GM18502 (cell line): ENCODE measurements around the gene SLC24A1.
"Not testable (repeated sequence)": the region's sequence is repeated elsewhere in the genome, so short reads cannot be mapped to it uniquely, and the experiment has no call there.

ENCODE experiments used
- ATAC-seq: cut with Tn5 transposase; IDR thresholded peaks from one replicate; pipeline ENCODE4 v1.9.1; 2021; ENCODE audit warnings: mild to moderate bottlenecking; ENCODE audit not compliant: unreplicated experiment, poor library complexity

The SLC24A1 gene

DNA sequence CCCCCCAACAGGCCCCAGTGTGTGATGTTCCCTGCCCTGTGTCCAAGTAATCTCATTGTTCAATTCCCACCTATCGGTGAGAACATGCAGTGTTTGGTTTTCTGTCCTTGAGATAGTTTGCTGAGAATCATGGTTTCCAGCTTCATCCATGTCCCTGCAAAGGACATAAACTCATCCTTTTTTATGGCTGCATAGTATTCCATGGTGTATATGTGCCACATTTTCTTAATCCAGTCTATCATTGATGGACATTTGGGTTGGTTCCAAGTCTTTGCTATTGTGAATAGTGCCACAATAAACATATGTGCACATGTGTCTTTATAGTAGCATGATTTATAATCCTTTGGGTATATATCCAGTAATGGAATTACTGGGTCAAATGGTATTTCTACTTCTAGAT is 5.9 kb upstream of the SLC24A1 start:
- ATAC-seq = not testable (repeated sequence)

DNA sequence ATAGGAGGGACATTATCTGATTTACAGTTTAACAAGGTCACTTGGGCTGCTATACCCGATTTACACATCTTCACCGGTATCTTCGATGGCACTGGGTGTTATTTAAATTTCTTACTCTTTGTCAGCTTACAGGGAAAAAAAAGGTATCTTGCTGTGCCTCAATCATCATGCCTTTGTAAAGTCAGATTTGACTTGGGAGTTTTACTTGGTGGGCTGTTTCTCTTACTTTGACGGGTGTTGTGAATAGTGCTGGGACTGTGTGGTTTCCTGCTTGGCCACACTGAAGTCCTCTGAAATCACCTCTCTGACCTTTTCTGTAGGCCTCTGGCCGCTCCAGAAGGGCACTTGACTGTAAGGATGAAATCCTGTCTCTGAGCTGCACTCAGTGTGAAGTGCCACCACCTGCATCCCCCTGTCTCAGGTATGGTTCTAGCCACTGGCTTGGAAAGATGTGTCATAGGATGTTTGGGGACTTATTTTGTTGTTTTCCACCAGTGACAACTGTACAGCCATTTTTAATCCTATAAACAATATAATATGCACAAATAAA is 3.1 kb upstream of the SLC24A1 start:
- no peak for ATAC-seq

DNA sequence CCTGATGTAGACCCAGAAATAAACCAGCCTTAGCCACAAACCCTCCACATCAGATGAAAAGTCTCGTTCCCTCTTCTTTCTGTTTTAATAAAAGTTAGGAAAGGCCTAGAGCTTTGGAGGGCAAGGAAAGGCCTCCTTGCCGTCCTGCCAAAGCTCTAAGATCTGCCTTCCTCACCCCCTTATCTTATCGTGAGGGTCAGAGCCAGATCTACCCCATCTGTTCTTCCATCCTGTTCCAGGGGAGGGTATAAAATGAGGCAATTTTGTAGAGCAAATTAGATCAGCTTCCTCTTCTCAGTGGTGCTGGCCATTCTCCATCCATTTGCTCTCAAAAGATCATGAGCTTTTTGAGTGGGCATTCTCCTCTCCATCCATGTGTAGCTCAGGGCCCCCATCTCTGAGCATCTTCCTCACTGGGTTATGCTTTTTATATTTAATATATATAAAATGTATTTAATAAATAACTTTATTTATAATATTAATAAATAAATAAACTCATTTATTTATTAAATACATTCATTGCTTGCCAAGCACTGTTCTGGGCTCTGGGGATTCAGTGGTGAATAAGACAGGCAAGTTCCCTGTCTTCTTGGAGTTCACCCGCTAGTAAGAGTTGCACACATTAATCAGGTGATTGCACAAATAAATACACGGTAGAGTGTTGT is 2.0 kb upstream of the SLC24A1 start:
- ATAC-seq = no peak

DNA sequence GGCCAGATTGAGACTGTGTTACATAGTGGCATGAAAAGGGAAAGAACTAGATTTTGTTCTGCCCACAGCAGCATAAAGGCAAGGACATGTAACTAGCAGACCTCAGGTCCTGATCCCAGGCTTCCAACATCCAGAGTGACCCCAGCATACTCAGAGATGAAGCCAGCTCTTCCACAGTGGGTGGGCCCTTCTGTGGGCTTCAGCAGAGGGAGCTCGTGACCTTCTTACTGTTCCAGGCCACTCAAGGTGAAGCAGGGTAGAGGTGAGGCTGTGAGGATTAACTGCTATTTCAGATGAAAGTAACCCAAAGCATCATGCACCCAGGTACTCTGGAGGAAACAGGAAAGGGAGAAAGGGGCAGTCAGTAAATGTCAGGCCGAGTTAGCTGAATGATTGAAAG is 905 bp upstream of the SLC24A1 start:
- ATAC-seq = no peak

DNA sequence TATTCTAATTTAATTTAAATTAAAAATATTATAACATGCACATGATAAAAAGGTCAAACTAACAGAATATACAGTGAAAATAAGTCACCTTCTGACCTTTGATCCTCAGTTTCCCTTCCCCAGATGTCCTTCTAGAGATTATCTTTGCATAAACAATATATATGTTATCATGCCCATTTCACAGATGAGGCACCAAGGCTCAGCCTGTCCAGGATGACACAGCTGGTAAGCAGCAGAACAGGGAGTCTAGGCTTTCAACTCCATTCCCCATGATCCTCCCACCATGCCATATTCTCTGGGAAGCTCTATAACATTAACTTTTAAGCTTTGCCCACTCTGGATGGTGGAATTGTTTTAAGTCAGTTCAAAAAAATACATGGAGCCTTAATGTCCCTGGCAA is 1.4 kb downstream of the SLC24A1 start:
- no peak for ATAC-seq

DNA sequence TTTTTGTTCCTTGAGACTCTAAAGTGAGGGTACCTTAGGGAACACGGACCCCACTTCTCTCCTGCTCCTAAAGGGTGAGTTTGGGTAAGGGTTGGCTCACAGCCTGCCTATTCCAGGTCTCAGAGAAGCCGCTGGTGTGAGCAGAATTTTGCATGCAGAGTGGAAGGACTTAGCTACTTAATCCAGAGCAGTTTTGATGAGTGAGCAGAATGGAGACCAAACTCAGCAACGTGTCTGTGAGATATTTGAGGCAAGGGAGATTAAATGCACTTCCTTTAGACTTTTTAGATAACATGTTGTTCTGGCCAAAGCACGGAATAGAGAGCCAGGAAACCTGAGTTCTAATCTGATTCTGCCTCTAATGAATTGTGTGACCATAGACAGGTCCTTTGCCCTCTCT is 5.1 kb downstream of the SLC24A1 start:
- no peak for ATAC-seq

DNA sequence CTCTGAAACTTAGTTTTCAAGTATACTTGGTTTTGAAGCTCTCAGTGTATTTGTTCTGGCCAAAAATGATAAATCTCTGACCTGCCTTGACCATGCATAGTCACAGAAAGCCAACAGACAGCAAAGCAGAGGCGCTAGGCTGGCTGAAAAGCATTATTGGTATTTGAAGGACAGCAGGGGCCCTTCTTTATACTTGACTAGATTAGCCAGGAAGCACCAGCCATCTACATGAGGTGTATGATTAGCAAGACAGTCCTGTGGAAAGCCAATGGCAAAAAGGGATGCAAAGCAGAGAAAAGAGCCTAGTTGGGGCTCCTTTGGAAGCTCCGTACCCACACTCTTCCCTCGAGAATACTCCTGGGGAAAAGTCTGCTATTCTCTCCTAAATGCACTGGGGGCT is 7.8 kb downstream of the SLC24A1 start:
- no peak for ATAC-seq

DNA sequence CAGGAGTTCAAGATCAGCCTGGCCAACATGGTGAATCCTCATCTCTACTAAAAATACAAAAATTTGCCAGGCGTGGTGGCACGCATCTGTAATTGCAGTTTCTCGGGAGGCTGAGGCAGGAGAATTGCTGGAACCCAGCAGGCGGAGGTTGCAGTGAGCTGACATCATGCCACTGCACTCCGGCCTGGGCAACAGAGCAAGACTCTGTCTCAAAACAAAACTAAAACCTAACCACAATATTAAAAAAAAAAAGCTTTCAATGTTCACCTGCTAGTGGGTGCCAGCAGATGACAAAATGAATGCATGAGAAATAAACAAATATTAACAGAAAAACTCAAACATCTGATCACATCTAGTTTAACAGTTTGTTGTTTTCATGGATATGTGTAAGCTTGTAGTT is 9.0 kb downstream of the SLC24A1 start:
- ATAC-seq = peak; percentile 61

DNA sequence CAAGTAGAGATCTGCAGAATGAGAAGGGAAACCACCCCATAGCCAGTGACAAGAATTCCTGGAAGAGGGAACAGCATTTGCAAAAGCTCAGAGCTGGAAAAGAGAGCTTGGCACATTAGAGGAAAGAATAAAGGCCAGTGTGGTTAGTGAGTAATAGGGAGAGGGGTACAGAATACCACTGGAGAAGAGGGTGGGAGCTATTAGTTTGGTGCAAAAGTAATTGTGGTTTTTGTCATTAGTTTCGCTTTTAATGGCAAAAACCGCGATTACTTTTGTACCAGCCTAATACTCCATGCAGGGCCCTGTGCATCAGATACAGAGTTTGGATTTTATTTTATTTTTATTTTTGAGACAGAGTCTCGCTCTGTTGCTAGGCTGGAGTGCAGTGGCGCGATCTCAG is 9.8 kb downstream of the SLC24A1 start:
- peak; percentile 46 for ATAC-seq

DNA sequence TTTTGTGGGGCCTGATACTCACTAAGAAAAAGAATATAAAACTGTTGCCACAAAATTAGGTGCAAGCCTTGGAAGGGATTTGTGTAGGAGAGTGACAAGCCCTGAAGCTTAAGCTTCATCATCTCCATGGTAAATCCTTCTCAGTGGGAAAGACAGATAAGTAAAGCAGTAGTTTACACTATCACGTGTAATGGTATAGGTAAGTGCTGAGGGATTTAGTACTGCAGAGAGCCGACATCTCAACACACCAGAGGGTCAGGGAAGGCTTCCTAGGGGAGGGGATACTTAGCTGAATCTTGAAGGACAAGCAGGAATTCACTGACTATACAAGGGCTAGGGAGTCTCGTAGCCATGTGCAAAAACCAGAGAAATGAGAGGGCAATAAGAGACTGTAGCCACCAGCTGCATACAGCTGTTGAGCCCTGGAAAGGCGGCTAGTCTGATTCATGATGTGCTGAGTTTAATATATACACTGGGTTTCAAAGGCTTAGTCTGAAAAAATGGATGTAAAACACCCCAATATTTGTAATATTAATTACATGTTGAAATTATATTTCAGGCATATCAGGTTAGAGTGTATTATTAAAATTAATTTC is 11.1 kb downstream of the SLC24A1 start:
- ATAC-seq = no peak

DNA sequence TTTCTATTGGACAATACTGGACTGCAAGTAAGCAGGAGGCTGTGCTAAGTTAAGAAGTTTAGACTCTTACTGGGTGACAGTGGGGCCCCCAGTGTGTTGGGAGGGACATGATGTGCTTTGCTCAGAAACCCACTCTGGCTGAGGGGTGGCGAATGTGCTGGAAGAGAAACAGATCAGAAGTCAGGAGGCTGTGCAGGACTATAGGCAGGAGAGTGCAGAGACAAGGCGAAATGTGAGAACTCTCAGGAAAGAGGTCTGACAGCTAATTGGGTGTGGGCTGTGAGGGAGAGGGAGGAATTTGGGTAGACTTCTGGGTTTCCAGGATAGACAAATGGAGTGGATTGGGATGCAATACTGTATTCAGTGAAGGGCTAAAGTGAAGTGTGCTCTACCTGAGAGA is 12.0 kb downstream of the SLC24A1 start:
- no peak for ATAC-seq

DNA sequence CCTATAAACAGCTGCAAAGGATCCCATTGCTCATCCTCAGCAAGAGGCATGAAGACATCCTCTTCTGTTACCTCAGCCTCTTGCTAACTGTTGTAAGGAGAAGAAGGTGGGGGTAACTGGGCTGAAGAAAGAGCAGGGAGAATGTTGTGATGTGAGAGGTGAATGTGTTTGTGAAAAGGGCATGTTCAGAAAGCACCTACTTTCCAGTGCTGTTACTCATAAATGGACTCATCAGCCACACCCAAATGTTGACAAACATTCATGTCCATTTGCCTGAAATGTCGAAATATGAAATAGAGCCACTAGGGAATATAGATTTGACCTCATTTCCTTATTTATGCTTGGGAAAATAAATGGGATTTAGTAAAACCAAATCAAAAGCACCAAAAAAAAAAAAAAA is 12.6 kb downstream of the SLC24A1 start:
- ATAC-seq = no peak

DNA sequence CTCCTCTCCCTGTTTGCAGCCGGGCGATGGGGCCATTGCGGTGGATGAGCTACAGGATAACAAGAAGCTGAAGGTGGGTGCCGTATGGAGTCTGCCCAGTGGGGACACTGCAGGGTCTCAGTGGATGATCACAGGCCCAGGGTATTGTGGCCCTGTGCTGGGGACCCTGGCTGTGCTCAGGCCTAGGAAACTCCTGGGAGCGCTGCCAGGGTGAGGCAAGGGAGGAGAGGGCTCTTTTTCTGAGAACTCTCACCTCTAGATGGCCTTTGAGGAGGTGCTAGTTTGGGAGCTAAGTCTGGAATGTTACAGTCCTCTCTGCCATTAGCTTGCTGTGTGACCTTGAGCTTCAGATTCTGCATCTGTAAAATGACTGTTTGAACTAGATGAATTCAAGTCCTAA is 16.4 kb downstream of the SLC24A1 start:
- ATAC-seq = no peak

DNA sequence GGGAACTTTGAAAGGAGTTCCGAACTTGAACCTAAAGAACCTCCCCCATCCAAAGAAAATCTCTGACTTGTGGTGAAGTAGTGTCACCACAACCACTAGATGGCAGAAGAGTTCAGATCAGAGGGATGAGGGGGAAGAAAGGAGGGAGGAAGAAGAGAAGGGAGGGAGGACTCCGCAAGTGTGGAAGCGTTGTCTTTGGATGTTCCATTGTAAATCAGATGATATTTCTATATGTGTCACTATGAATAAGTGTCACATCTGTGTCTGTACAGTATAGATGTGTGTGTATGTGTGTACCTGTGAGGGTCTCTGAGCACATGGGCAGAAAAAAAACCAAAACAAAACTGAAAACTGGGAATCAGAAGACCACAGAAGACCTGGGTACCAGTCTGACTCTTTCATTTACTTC is 16.9 kb downstream of the SLC24A1 start:
- no peak for ATAC-seq

DNA sequence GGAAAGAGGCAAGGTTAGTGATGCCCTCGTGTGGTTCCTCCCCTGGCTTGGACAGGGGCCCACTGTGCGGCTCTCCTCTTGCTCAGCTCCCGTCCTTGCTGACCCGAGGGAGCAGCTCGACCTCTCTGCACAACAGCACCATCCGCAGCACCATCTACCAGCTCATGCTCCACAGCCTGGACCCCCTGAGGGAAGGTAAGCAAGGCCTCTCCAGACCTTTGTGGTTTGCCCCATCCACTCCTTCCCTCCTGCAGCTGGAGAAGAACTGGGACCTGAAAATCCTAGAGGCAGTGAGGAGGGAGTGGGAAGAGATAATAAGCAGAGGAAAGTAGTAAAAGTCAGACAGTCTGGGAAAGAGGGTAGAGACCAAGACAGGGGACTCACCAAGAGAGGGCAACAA is 17.8 kb downstream of the SLC24A1 start:
- no peak for ATAC-seq

DNA sequence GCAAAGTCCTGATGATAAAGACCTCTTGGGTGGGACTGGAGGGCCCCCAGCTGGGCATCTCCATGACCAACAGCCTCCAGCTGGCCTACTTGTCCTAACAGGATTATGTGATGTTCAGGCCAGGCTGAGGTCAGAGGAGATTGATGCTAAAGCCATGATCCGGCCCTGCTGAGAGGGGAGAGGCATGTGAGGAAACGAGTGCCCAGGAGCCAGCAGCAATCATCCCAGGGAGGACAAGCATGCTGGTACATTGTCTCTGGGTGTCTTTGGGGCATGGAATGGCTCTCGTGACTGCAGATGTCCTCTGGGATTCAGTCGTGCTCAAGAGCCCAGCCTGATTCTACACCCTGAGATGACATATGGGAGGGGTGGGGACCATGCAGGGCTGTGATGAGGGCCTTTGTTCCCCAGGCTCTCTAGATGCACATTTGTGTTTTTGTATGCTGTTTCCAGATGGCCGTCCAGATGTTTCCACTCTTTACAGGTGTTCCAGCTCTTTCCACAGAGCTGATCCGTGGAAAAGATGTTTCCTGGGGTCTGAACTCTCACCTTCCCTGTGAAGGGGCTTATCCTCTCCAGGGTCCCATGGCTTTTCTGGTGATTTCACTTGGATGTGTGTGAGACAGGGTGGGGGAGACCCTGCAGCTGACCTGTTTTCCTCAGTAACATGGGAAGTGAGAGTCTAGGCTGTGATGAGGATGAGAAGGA is 20.2 kb downstream of the SLC24A1 start:
- no peak for ATAC-seq

DNA sequence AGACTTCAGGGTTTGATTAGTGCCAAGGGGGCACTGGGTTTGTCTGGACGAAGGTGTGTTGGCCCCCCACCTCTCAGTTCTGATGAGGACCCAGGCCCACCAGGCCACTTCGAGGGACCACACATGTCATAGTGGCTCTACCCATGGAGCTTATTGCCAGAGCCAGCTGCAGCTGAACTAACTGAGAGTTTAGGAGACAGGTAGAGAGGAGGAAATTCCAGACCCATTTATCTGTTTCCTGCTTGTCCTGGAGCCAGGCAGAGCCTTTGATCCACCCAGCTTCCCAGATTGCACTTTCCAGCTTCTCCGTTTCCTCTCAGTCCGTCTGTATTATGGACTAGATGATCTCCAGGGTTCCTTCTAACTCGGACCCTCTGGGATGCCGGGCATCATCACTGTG is 20.9 kb downstream of the SLC24A1 start:
- no peak for ATAC-seq

DNA sequence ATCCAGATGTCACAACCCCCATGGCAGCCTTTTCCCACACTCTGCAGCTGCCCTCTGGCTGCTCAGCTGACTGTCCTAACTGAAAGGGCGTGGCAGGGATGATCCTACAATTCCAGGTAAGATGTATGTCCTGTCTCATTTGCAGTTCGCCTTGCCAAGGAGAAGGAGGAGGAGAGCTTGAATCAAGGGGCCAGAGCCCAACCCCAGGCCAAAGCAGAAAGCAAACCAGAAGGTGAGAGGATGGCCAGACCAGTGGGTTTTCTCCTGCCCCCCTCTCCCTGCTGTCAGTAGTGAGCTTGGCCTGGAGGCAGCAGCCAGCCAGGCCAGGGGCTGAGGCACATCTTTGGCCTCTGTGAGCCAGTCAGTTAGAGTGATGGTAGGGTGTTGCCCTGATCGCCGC is 22.5 kb downstream of the SLC24A1 start:
- no peak for ATAC-seq

DNA sequence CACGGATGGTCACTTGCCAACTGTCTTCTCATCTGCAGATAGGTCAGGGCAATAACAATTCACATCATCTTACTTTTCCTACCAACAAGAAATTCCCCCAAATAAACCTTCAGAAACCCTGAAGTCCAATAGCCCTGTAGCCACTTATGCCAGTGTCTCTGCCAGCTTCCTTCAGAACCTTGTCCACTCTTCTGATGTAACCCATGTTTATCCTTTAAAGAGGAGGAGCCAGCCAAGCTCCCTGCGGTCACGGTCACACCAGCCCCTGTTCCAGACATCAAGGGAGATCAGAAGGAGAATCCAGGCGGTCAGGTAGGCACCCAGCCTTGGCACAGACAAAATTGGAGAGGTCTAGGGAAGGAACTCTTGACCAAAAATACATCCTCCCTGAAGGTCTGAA is 23.7 kb downstream of the SLC24A1 start:
- no peak for ATAC-seq

DNA sequence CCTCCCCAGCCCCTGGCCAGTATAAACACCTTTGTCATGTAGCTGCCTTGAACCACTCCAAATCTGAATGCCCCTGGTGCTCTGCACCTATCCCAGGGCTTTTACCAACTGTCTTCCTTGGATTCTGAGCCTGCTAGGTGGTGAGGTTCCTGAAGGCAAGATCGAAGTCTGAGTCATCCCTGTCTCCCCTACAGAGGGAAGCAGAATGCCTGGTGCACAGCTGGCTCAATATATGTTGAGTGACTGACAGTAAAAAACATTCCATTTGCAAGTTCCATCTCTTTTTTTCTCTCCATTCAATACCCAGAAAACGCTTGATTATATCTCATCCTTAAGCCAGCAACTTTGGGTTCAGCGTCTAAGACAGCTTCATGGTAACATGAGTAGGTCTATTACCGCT is 24.7 kb downstream of the SLC24A1 start:
- ATAC-seq = no peak

DNA sequence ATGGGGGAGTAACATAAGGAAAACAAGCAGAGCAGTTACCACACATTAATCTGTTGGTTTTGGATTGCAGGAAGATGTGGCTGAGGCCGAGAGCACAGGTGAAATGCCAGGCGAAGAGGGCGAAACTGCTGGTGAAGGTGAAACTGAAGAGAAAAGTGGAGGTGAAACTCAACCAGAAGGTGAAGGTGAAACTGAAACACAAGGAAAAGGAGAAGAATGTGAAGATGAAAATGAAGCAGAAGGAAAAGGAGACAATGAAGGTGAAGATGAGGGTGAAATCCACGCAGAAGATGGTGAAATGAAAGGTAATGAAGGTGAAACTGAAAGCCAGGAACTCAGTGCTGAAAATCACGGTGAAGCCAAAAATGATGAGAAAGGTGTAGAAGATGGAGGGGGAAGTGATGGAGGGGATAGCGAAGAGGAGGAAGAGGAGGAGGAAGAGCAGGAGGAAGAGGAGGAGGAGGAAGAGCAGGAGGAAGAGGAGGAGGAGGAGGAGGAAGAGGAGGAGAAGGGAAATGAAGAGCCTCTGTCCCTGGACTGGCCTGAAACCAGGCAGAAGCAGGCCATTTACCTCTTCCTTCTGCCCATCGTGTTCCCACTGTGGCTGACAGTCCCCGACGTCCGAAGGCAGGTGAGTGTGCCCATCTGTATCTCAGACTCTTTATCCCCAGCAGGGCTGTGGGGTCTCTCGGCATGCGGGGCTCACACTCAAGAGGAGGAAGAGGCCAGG is 28.7 kb downstream of the SLC24A1 start:
- ATAC-seq = no peak
